GM12878 (cell line): ENCODE results near the gene ARHGAP21. TPM values are rescaled to one million over a fixed set of nuclear protein-coding genes. Genes with fewer than 3 reads are reported as not detected.

Source experiments
- ATAC-seq: fragments of 200-7000 bp; cut with Tn5 transposase; 3 replicates; pipeline ENCODE4 v1.9.1; 2020; ENCODE audit warnings: mild to moderate bottlenecking, moderate library complexity
- BruUV-seq: library from RNA; stranded (reverse); fragments of 400-500 nt; replicated peaks from 2 replicates; lab custom pipeline; 2021; lab: Mats Ljungman, UMichigan
- CTCF ChIA-PET: fragments of 300-600 bp; sonication (Branson Sonifier 250); formaldehyde crosslinking; extraction: SDS; loops from one replicate; lab custom pipeline; 2021; ENCODE audit warnings: inconsistent platforms; lab: Yijun Ruan, JAX
- POLR2A ChIA-PET: fragments of 350-600 bp; formaldehyde crosslinking; extraction: SDS; loops from one replicate; lab custom pipeline; 2021; ENCODE audit warnings: inconsistent platforms; lab: Charles Lee
- RAD21 ChIA-PET: fragments of 300-600 bp; sonication (Branson Sonifier 250); formaldehyde crosslinking; loops from one replicate; lab custom pipeline; 2023; ENCODE audit warnings: antibody characterized with exemption; ENCODE audit not compliant: unreplicated experiment; lab: Charles Lee
- SMC1A ChIA-PET: fragments of 300-600 bp; sonication (Branson Sonifier 250); formaldehyde crosslinking; loops from one replicate; lab custom pipeline; 2023; ENCODE audit not compliant: unreplicated experiment, uncharacterized antibody; lab: Charles Lee
- DNase-seq: peaks from one replicate; pipeline ENCODE4 v3.0.0-alpha.2; 2011; ENCODE audit warnings: low read depth, low spot score
- FAIRE-seq: peaks from 3 replicates; lab custom pipeline; 2011; peaks lifted over from hg19 to GRCh38; lab: Jason Lieb, UNC
- H2AFZ ChIP-seq: 2 replicates; pipeline ENCODE4 v1.6.0; 2011; ENCODE audit warnings: low read depth, low read length, control low read depth; ENCODE audit not compliant: control insufficient read depth
- H3K27ac ChIP-seq: 2 replicates; pipeline ENCODE4 v1.5.1; 2011; ENCODE audit warnings: control low read depth; ENCODE audit not compliant: control insufficient read depth, insufficient read depth
- H3K27me3 ChIP-seq, 2 experiments: replicated peaks in 1 of 2; 2 replicates each; pipeline versions ENCODE4 v1.6.0 to v1.6.1; 2011; ENCODE audit warnings: low read length in 1 of 2; ENCODE audit not compliant: control insufficient read depth in 2 of 2, insufficient read depth in 2 of 2
- H3K36me3 ChIP-seq, 2 experiments: 2 replicates each; pipeline ENCODE4 v1.5.1; 2011; ENCODE audit warnings: low read length in 1 of 2; ENCODE audit not compliant: control insufficient read depth in 2 of 2, insufficient read depth in 2 of 2
- H3K4me1 ChIP-seq: 2 replicates; pipeline ENCODE4 v1.6.1; 2011; ENCODE audit warnings: mild to moderate bottlenecking, low read length, moderate library complexity, mixed read lengths; ENCODE audit not compliant: control insufficient read depth, insufficient read depth
- H3K4me2 ChIP-seq: 2 replicates; pipeline ENCODE4 v1.6.0; 2011; ENCODE audit warnings: control low read depth; ENCODE audit not compliant: control insufficient read depth, insufficient read depth
- H3K4me3 ChIP-seq: fragments of 200-600 bp; sonication (generic); 2 replicates; pipeline ENCODE4 v1.5.1; 2016
- H3K79me2 ChIP-seq: 2 replicates; pipeline ENCODE4 v1.6.0; 2011; ENCODE audit warnings: low read length; ENCODE audit not compliant: control insufficient read depth, insufficient read depth
- H3K9ac ChIP-seq: 2 replicates; pipeline ENCODE4 v1.8.0; 2011; ENCODE audit warnings: low read length, control low read depth, mixed read lengths; ENCODE audit not compliant: control insufficient read depth, insufficient read depth
- H3K9me3 ChIP-seq: replicated peaks from 3 replicates; pipeline ENCODE4 v1.5.1; 2011; ENCODE audit warnings: mild to moderate bottlenecking, low read length; ENCODE audit not compliant: control insufficient read depth, insufficient read depth
- H4K20me1 ChIP-seq: 2 replicates; pipeline ENCODE4 v1.6.0; 2011; ENCODE audit not compliant: control insufficient read depth, insufficient read depth
- CHD4 ChIP-seq: fragments of 200-600 bp; sonication (generic); IDR thresholded peaks from 2 replicates; pipeline ENCODE4 v1.6.1; 2016; ENCODE audit warnings: mild to moderate bottlenecking
- EP300 ChIP-seq, 2 experiments: fragments of 150-350 bp in 1 of 2; IDR thresholded peaks; 2 replicates each; pipeline ENCODE4 v1.6.1; 2011 to 2012; ENCODE audit warnings: low read depth in 2 of 2, low read length in 2 of 2, borderline replicate concordance in 1 of 2, improper control_type of control experiment in 1 of 2, inconsistent platforms in 1 of 2; ENCODE audit not compliant: control insufficient read depth in 1 of 2
- JUND ChIP-seq: IDR thresholded peaks from 2 replicates; pipeline ENCODE4 v1.6.1; 2012; ENCODE audit warnings: low read depth, mild to moderate bottlenecking, low read length, improper control_type of control experiment, moderate library complexity
- MTA2 ChIP-seq: fragments of 450-650 bp; IDR thresholded peaks from 2 replicates; pipeline ENCODE4 v1.6.1; 2016; ENCODE audit warnings: low read depth, mild to moderate bottlenecking, moderate library complexity
- MYB ChIP-seq: fragments of 150-350 bp; IDR thresholded peaks from 2 replicates; pipeline ENCODE4 v1.6.1; 2014; ENCODE audit warnings: mild to moderate bottlenecking, low read depth, low read length, borderline replicate concordance
- MYC ChIP-seq: IDR thresholded peaks from 2 replicates; pipeline ENCODE4 v1.6.1; 2011; ENCODE audit warnings: mild to moderate bottlenecking, low read length, moderate library complexity, inconsistent platforms; ENCODE audit not compliant: insufficient read depth, insufficient replicate concordance, insufficient read length, severe bottlenecking
- TBL1XR1 ChIP-seq: IDR thresholded peaks from 2 replicates; pipeline ENCODE4 v1.6.1; 2012; ENCODE audit warnings: low read depth, low read length, improper control_type of control experiment
- WGBS: methylation state at CpG from one replicate; pipeline ENCODE4 v1.1.6; 2016; ENCODE audit warnings: low lambda C conversion rate; ENCODE audit not compliant: insufficient replicate concordance, insufficient coverage; ENCODE audit errors: missing lambda C conversion rate; 5-methylcytosine and 5-hydroxymethylcytosine counted together
- in situ Hi-C: fragments of 300-500 bp; cut with MboI; formaldehyde crosslinking; loops from 9 replicates; pipeline ENCODE4 v1.14.3; 2018; ENCODE audit warnings: mixed read lengths
- intact Hi-C: fragments of 100-400 bp; cut with micrococcal nuclease; formaldehyde crosslinking; loops from one replicate; pipeline ENCODE4 v1.14.2; 2022; ENCODE audit not compliant: unreplicated experiment
- polyA plus RNA-seq, 11 experiments: library from polyadenylated mRNA; depleted of rRNA in 4 of 11; unstranded in 6 of 11; stranded (reverse) in 5 of 11; fragments of >200 nt; fragmentation: Nextera tagmentation in 4 of 11; fragmentation: Illumina TruSeq in 1 of 11; extraction: Ambion mirVana in 4 of 11; extraction: Trizol in 1 of 11; gene quantifications; 1 replicate in 1 of 11; 2 replicates in 10 of 11; pipeline versions ENCODE4 v1.2.1 to v1.2.3, GENCODE V29; 2011 to 2016; ENCODE audit warnings: inconsistent platforms in 2 of 11, missing spikeins in 2 of 11, low read depth in 1 of 11
- total RNA-seq, 4 experiments: library from RNA; depleted of rRNA in 3 of 4; stranded (reverse); fragments of >200 nt in 3 of 4; fragmentation: Illumina TruSeq in 1 of 4; extraction: Trizol in 1 of 4; gene quantifications; 2 replicates each; pipeline versions ENCODE4 v1.2.1 to v1.2.3, GENCODE V29; 2013 to 2021
- TF ChIP-seq, protein P1 (sequence below), 3 experiments: IDR thresholded peaks in 2 of 3; conservative IDR thresholded peaks in 1 of 3; 2 replicates each; pipeline ENCODE4 v1.5.1; 2011; ENCODE audit warnings: low read depth in 3 of 3, low read length in 3 of 3, mild to moderate bottlenecking in 3 of 3, control low read depth in 2 of 3, moderate library complexity in 2 of 3, inconsistent platforms in 1 of 3, mixed read lengths in 1 of 3; ENCODE audit not compliant: control insufficient read depth in 2 of 3, insufficient read depth in 1 of 3; ENCODE audit errors: extremely low read depth in 1 of 3
- TF ChIP-seq, protein P2 (sequence below): fragments of 450-650 bp; conservative IDR thresholded peaks from 2 replicates; pipeline ENCODE4 v1.6.1; 2017; ENCODE audit warnings: mild to moderate bottlenecking, moderate library complexity

Gene ARHGAP21
- total and polyA plus RNA-seq, 10 of the 15 experiments (the other 5 are each of a cell fraction or from before 2014, with no cell fraction given), result 11.7 to 103 (median 37.6) TPM

- FAIRE-seq, result peak; percentile 80
- no peak overlapping the region for H3K9ac ChIP-seq
- no peaks in the 10 kb centered on the region for H4K20me1 ChIP-seq
- no peaks in the 10 kb centered on the region for H3K4me1 ChIP-seq
- RAD21 ChIA-PET, result no interaction called here
- no peak overlapping the region for H3K27ac ChIP-seq
- H3K4me2 ChIP-seq, result no peak overlapping the region
- H3K36me3 ChIP-seq, result peaks cover 0 to 6% of the 10 kb centered on the region in 2 experiments
- intact Hi-C loops (no loop called here), in situ Hi-C loops (no loop called here)
- SMC1A ChIA-PET, result interaction anchor here (1.5 kb wide), 1 partner anchor 489 kb away, joined by 3 read pairs; no protein-coding TSS in a partner anchor
- CTCF ChIA-PET, result no interaction called here
- no peak overlapping the region for H2AFZ ChIP-seq
- no peaks in the 10 kb centered on the region for H3K79me2 ChIP-seq
- no peak for TF ChIP-seq MYB
- no peak for TF ChIP-seq MYC
- TF ChIP-seq MTA2, result no peak
- no peak for TF ChIP-seq CHD4
- H3K27me3 ChIP-seq, result no peaks in the 10 kb centered on the region
- no TSS peak for BruUV-seq
- H3K9me3 ChIP-seq, result no peaks in the 10 kb centered on the region
- ATAC-seq, result no peak
- POLR2A ChIA-PET, result no interaction called here
- no peak for DNase-seq
- no peak overlapping the region for H3K4me3 ChIP-seq
These were observed 132.8 kb downstream of the ARHGAP21 start for GRCh38 chr10:24590697-24591457.

DNA sequence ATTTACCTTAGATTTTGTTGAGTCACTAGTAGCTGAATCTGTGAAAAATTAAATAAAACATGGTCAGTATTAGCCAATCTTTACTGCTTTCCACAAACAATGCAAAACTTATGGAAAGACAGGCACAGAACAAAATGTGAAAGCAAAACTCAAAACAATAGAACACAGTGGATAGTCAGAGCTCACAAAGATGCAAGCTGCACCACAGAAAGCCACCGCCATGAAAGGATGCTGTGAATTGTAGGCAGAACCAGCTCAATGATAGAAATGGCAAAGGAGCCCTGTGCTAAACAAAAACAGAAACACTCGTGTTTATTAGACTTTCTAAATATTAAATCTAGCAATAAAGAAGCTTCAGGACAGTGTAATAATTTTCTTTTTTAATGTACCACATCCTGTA, 134.4 kb downstream of the ARHGAP21 start:
- Histone ChIP-seq H3K27ac (no peak overlapping the region), H2AFZ (no peak overlapping the region), H3K79me2 (no peaks in the 10 kb centered on the region), H4K20me1 (no peaks in the 10 kb centered on the region), H3K4me1 (no peaks in the 10 kb centered on the region), H3K9ac (no peak overlapping the region), H3K27me3 (no peaks in the 10 kb centered on the region), H3K4me3 (no peak overlapping the region), H3K4me2 (no peak overlapping the region), H3K36me3 (peaks cover 1 to 6% of the 10 kb centered on the region in 2 experiments), H3K9me3 (no peaks in the 10 kb centered on the region)
- POLR2A ChIA-PET, result no interaction called here
- CTCF ChIA-PET, result interaction anchor here (0.6 to 1.5 kb wide), 2 partner anchors 17 to 29 kb away, joined by 3 to 4 read pairs; no protein-coding TSS in a partner anchor
- RAD21 ChIA-PET, result no interaction called here
- in situ Hi-C loops, result no loop called here
- WGBS, result 96% methylated on average over 2 of the region's 2 CpGs
- intact Hi-C loops, result no loop called here
- BruUV-seq, result no TSS peak
- SMC1A ChIA-PET, result no interaction called here
- ATAC-seq (no peak), DNase-seq (no peak), FAIRE-seq (no peak)
- TF ChIP-seq, protein P1, sequence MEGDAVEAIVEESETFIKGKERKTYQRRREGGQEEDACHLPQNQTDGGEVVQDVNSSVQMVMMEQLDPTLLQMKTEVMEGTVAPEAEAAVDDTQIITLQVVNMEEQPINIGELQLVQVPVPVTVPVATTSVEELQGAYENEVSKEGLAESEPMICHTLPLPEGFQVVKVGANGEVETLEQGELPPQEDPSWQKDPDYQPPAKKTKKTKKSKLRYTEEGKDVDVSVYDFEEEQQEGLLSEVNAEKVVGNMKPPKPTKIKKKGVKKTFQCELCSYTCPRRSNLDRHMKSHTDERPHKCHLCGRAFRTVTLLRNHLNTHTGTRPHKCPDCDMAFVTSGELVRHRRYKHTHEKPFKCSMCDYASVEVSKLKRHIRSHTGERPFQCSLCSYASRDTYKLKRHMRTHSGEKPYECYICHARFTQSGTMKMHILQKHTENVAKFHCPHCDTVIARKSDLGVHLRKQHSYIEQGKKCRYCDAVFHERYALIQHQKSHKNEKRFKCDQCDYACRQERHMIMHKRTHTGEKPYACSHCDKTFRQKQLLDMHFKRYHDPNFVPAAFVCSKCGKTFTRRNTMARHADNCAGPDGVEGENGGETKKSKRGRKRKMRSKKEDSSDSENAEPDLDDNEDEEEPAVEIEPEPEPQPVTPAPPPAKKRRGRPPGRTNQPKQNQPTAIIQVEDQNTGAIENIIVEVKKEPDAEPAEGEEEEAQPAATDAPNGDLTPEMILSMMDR (IDR thresholded peaks at IDR 0.05 in 2 of 3, conservative IDR thresholded peaks at IDR 0.05 in 1 of 3; ENCODE audit: control insufficient read depth in 2 of 3, extremely low read depth in 1 of 3, insufficient read depth in 1 of 3, low read depth in 3 of 3, low read length in 3 of 3), result no peak
- TF ChIP-seq, protein P2, sequence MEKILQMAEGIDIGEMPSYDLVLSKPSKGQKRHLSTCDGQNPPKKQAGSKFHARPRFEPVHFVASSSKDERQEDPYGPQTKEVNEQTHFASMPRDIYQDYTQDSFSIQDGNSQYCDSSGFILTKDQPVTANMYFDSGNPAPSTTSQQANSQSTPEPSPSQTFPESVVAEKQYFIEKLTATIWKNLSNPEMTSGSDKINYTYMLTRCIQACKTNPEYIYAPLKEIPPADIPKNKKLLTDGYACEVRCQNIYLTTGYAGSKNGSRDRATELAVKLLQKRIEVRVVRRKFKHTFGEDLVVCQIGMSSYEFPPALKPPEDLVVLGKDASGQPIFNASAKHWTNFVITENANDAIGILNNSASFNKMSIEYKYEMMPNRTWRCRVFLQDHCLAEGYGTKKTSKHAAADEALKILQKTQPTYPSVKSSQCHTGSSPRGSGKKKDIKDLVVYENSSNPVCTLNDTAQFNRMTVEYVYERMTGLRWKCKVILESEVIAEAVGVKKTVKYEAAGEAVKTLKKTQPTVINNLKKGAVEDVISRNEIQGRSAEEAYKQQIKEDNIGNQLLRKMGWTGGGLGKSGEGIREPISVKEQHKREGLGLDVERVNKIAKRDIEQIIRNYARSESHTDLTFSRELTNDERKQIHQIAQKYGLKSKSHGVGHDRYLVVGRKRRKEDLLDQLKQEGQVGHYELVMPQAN, result no peak
- TF ChIP-seq EP300 (IDR thresholded peaks at IDR 0.05; ENCODE audit: borderline replicate concordance in 1 of 2, control insufficient read depth in 1 of 2, low read depth in 2 of 2, low read length in 2 of 2), result no peak
- TF ChIP-seq TBL1XR1, result no peak
- no peak for TF ChIP-seq JUND
